GM18517 (cell line): ENCODE measurements around the gene FAM13A.

ENCODE experiments used
- ATAC-seq: cut with Tn5 transposase; IDR thresholded peaks from one replicate; pipeline ENCODE4 v1.9.1; 2021; ENCODE audit warnings: mild to moderate bottlenecking, moderate library complexity; ENCODE audit not compliant: unreplicated experiment

Gene FAM13A

GRCh38 chr4:88693792-88694191, 363.2 kb downstream of the FAM13A start:
- no peak for ATAC-seq

GRCh38 chr4:88690355-88690754, 366.6 kb downstream of the FAM13A start:
- ATAC-seq, result no peak

GRCh38 chr4:88681209-88681608, 375.8 kb downstream of the FAM13A start:
- ATAC-seq, result no peak
